HL-60 (cell line): ENCODE results near the gene EFR3B.

Source experiments
- CTCF ChIP-seq: IDR thresholded peaks from one replicate; pipeline ENCODE4 v1.5.1; 2011; ENCODE audit warnings: low read length, control low read depth, inconsistent platforms; ENCODE audit not compliant: insufficient read depth
- GABPA ChIP-seq: IDR thresholded peaks from 2 replicates; pipeline ENCODE4 v1.6.1; 2012; ENCODE audit warnings: low read depth
- POLR2AphosphoS5 ChIP-seq: IDR thresholded peaks from 2 replicates; pipeline ENCODE4 v1.6.1; 2012; ENCODE audit warnings: low read depth
- REST ChIP-seq: IDR thresholded peaks from 2 replicates; pipeline ENCODE4 v1.6.1; 2012; ENCODE audit warnings: low read depth; ENCODE audit not compliant: insufficient replicate concordance
- SPI1 ChIP-seq: IDR thresholded peaks from 2 replicates; pipeline ENCODE4 v1.6.1; 2012; ENCODE audit warnings: low read depth, mild to moderate bottlenecking, borderline replicate concordance

- TF ChIP-seq POLR2AphosphoS5 (no peak), CTCF (no peak), REST (no peak), GABPA (peak; percentile 78), SPI1 (no peak)
These were observed 119.3 kb downstream of the EFR3B start for GRCh38 chr2:25161055-25161781.
